ENCODE measurements around the gene C18orf63. TPM values are rescaled to one million over a fixed set of nuclear protein-coding genes. Genes with fewer than 3 reads are reported as not detected.

The C18orf63 gene
- total and polyA plus RNA-seq, 2 experiments from 2014 or later = not detected

DNA sequence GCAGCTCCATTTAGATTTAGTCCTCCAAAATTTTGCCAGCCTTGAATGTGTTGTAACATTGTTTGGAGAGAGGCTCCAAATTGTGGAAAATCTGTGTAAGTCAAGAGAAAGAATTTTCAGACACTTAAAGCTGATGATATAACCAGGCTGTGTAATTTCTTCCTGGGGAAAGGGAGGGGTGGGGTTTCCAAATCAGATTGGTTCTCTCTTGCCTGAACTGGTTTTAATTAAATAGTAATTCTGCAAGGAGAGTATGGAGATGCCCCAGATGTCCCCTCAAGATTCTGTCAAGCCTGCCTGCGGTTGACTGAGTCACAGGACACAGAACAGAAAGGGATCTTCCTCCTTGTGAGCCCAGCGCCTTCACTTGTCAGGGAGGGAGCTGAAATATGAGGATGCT lies 54.5 kb downstream of the C18orf63 start:
- Histone ChIP-seq H3K4me2 (no peak overlapping the region), H3K4me3 (no peak overlapping the region), H4K20me1 (replicated peaks; ENCODE audit: insufficient read depth) (no peaks in the 10 kb centered on the region), H3F3A (replicated peaks; ENCODE audit: low read depth) (no peaks in the 10 kb centered on the region), H3K4me1 (ENCODE audit: insufficient read depth) (no peaks in the 10 kb centered on the region), H3K36me3 (ENCODE audit: insufficient read depth) (no peaks in the 10 kb centered on the region), H3K79me2 (replicated peaks; ENCODE audit: insufficient read depth) (no peaks in the 10 kb centered on the region), H3K9me2 (ENCODE audit: insufficient read depth) (no peaks in the 10 kb centered on the region), H3K27ac (ENCODE audit: low read depth) (no peak overlapping the region), H2AFZ (no peak overlapping the region), H3K27me3 (ENCODE audit: insufficient read depth) (no peaks in the 10 kb centered on the region)
- H3K9me3 Mint-ChIP-seq = no peaks in the 10 kb centered on the region
- no peak for ATAC-seq
- no peaks in the 10 kb centered on the region for H3K36me3 Mint-ChIP-seq (ENCODE audit: low read depth)
- no peak overlapping the region for H3K4me3 Mint-ChIP-seq
- H3K27ac Mint-ChIP-seq = no peak overlapping the region
- TF ChIP-seq JUNB (IDR thresholded peaks at IDR 0.05; ENCODE audit: unreplicated experiment) (no peak), ZNF114 (CRISPR knock-in tag; IDR thresholded peaks at IDR 0.05) (no peak), EZH2 (IDR thresholded peaks at IDR 0.05; ENCODE audit: low read depth, unreplicated experiment) (no peak), ZNF331 (CRISPR knock-in tag; IDR thresholded peaks at IDR 0.05; ENCODE audit: low read depth) (no peak)
- TF ChIP-seq, protein P1, sequence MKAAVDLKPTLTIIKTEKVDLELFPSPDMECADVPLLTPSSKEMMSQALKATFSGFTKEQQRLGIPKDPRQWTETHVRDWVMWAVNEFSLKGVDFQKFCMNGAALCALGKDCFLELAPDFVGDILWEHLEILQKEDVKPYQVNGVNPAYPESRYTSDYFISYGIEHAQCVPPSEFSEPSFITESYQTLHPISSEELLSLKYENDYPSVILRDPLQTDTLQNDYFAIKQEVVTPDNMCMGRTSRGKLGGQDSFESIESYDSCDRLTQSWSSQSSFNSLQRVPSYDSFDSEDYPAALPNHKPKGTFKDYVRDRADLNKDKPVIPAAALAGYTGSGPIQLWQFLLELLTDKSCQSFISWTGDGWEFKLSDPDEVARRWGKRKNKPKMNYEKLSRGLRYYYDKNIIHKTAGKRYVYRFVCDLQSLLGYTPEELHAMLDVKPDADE (IDR thresholded peaks at IDR 0.05) = no peak
- TF ChIP-seq, protein P2, sequence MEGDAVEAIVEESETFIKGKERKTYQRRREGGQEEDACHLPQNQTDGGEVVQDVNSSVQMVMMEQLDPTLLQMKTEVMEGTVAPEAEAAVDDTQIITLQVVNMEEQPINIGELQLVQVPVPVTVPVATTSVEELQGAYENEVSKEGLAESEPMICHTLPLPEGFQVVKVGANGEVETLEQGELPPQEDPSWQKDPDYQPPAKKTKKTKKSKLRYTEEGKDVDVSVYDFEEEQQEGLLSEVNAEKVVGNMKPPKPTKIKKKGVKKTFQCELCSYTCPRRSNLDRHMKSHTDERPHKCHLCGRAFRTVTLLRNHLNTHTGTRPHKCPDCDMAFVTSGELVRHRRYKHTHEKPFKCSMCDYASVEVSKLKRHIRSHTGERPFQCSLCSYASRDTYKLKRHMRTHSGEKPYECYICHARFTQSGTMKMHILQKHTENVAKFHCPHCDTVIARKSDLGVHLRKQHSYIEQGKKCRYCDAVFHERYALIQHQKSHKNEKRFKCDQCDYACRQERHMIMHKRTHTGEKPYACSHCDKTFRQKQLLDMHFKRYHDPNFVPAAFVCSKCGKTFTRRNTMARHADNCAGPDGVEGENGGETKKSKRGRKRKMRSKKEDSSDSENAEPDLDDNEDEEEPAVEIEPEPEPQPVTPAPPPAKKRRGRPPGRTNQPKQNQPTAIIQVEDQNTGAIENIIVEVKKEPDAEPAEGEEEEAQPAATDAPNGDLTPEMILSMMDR (conservative IDR thresholded peaks at IDR 0.05; ENCODE audit: low read depth in 2 of 2) = no peak
- no peaks in the 10 kb centered on the region for H3K27me3 Mint-ChIP-seq (ENCODE audit: insufficient read depth, low read depth, poor library complexity)
- DNase-seq (ENCODE audit: low spot score) = no peak
- no peaks in the 10 kb centered on the region for H3K4me1 Mint-ChIP-seq

DNA sequence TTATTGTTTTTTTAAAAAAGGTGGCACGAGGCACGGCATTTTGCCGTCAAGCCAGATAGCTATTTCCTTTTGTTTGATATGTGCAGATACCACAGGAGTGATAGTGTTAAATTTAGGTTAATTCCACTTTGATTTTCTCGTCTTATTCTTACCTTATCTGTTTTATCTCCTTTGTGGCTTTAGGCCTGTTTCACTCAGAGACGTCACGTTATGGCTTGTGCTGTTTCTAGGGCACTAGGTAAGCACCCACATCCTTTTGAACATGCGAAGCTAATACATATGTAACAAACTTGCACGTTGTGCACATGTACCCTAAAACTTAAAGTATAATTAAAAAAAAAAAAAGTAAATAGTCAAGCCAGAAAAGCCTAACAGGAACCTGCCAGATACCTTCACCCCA lies 57.8 kb downstream of the C18orf63 start:
- Histone ChIP-seq H2AFZ (no peak overlapping the region), H3K27ac (ENCODE audit: low read depth) (no peak overlapping the region), H4K20me1 (replicated peaks; ENCODE audit: insufficient read depth) (no peaks in the 10 kb centered on the region), H3K4me3 (no peak overlapping the region), H3K79me2 (replicated peaks; ENCODE audit: insufficient read depth) (no peaks in the 10 kb centered on the region), H3K27me3 (ENCODE audit: insufficient read depth) (no peaks in the 10 kb centered on the region), H3K36me3 (ENCODE audit: insufficient read depth) (no peaks in the 10 kb centered on the region), H3K4me1 (ENCODE audit: insufficient read depth) (no peaks in the 10 kb centered on the region), H3K4me2 (no peak overlapping the region), H3K9me2 (ENCODE audit: insufficient read depth) (no peaks in the 10 kb centered on the region), H3F3A (replicated peaks; ENCODE audit: low read depth) (no peaks in the 10 kb centered on the region)
- Mint-ChIP-seq H3K9me3 (no peaks in the 10 kb centered on the region), H3K36me3 (ENCODE audit: low read depth) (no peaks in the 10 kb centered on the region), H3K4me3 (no peak overlapping the region), H3K27me3 (ENCODE audit: insufficient read depth, low read depth, poor library complexity) (no peaks in the 10 kb centered on the region), H3K27ac (no peak overlapping the region), H3K4me1 (no peaks in the 10 kb centered on the region)
- ATAC-seq (no peak), DNase-seq (ENCODE audit: low spot score) (no peak)
- TF ChIP-seq ZNF331 (CRISPR knock-in tag; IDR thresholded peaks at IDR 0.05; ENCODE audit: low read depth) = no peak
- no peak for TF ChIP-seq JUNB (IDR thresholded peaks at IDR 0.05; ENCODE audit: unreplicated experiment)
- TF ChIP-seq, protein P3, sequence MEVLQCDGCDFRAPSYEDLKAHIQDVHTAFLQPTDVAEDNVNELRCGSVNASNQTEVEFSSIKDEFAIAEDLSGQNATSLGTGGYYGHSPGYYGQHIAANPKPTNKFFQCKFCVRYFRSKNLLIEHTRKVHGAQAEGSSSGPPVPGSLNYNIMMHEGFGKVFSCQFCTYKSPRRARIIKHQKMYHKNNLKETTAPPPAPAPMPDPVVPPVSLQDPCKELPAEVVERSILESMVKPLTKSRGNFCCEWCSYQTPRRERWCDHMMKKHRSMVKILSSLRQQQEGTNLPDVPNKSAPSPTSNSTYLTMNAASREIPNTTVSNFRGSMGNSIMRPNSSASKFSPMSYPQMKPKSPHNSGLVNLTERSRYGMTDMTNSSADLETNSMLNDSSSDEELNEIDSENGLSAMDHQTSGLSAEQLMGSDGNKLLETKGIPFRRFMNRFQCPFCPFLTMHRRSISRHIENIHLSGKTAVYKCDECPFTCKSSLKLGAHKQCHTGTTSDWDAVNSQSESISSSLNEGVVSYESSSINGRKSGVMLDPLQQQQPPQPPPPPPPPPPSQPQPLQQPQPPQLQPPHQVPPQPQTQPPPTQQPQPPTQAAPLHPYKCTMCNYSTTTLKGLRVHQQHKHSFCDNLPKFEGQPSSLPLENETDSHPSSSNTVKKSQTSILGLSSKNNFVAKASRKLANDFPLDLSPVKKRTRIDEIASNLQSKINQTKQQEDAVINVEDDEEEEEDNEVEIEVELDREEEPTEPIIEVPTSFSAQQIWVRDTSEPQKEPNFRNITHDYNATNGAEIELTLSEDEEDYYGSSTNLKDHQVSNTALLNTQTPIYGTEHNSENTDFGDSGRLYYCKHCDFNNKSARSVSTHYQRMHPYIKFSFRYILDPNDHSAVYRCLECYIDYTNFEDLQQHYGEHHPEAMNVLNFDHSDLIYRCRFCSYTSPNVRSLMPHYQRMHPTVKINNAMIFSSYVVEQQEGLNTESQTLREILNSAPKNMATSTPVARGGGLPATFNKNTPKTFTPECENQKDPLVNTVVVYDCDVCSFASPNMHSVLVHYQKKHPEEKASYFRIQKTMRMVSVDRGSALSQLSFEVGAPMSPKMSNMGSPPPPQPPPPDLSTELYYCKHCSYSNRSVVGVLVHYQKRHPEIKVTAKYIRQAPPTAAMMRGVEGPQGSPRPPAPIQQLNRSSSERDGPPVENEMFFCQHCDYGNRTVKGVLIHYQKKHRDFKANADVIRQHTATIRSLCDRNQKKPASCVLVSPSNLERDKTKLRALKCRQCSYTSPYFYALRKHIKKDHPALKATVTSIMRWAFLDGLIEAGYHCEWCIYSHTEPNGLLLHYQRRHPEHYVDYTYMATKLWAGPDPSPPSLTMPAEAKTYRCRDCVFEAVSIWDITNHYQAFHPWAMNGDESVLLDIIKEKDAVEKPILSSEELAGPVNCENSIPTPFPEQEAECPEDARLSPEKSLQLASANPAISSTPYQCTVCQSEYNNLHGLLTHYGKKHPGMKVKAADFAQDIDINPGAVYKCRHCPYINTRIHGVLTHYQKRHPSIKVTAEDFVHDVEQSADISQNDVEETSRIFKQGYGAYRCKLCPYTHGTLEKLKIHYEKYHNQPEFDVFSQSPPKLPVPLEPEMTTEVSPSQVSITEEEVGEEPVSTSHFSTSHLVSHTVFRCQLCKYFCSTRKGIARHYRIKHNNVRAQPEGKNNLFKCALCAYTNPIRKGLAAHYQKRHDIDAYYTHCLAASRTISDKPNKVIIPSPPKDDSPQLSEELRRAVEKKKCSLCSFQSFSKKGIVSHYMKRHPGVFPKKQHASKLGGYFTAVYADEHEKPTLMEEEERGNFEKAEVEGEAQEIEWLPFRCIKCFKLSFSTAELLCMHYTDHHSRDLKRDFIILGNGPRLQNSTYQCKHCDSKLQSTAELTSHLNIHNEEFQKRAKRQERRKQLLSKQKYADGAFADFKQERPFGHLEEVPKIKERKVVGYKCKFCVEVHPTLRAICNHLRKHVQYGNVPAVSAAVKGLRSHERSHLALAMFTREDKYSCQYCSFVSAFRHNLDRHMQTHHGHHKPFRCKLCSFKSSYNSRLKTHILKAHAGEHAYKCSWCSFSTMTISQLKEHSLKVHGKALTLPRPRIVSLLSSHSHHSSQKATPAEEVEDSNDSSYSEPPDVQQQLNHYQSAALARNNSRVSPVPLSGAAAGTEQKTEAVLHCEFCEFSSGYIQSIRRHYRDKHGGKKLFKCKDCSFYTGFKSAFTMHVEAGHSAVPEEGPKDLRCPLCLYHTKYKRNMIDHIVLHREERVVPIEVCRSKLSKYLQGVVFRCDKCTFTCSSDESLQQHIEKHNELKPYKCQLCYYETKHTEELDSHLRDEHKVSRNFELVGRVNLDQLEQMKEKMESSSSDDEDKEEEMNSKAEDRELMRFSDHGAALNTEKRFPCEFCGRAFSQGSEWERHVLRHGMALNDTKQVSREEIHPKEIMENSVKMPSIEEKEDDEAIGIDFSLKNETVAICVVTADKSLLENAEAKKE (CRISPR knock-in tag; IDR thresholded peaks at IDR 0.05) = no peak
- TF ChIP-seq EZH2phosphoT487 (IDR thresholded peaks at IDR 0.05; ENCODE audit: unreplicated experiment) = no peak
- TF ChIP-seq POLR2AphosphoS5 (IDR thresholded peaks at IDR 0.05; ENCODE audit: low read depth) = no peak
- TF ChIP-seq, protein P4, sequence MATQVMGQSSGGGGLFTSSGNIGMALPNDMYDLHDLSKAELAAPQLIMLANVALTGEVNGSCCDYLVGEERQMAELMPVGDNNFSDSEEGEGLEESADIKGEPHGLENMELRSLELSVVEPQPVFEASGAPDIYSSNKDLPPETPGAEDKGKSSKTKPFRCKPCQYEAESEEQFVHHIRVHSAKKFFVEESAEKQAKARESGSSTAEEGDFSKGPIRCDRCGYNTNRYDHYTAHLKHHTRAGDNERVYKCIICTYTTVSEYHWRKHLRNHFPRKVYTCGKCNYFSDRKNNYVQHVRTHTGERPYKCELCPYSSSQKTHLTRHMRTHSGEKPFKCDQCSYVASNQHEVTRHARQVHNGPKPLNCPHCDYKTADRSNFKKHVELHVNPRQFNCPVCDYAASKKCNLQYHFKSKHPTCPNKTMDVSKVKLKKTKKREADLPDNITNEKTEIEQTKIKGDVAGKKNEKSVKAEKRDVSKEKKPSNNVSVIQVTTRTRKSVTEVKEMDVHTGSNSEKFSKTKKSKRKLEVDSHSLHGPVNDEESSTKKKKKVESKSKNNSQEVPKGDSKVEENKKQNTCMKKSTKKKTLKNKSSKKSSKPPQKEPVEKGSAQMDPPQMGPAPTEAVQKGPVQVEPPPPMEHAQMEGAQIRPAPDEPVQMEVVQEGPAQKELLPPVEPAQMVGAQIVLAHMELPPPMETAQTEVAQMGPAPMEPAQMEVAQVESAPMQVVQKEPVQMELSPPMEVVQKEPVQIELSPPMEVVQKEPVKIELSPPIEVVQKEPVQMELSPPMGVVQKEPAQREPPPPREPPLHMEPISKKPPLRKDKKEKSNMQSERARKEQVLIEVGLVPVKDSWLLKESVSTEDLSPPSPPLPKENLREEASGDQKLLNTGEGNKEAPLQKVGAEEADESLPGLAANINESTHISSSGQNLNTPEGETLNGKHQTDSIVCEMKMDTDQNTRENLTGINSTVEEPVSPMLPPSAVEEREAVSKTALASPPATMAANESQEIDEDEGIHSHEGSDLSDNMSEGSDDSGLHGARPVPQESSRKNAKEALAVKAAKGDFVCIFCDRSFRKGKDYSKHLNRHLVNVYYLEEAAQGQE (IDR thresholded peaks at IDR 0.05; ENCODE audit: unreplicated experiment) = no peak
